ENCODE data around the gene TTC9B.

TTC9B gene

DNA sequence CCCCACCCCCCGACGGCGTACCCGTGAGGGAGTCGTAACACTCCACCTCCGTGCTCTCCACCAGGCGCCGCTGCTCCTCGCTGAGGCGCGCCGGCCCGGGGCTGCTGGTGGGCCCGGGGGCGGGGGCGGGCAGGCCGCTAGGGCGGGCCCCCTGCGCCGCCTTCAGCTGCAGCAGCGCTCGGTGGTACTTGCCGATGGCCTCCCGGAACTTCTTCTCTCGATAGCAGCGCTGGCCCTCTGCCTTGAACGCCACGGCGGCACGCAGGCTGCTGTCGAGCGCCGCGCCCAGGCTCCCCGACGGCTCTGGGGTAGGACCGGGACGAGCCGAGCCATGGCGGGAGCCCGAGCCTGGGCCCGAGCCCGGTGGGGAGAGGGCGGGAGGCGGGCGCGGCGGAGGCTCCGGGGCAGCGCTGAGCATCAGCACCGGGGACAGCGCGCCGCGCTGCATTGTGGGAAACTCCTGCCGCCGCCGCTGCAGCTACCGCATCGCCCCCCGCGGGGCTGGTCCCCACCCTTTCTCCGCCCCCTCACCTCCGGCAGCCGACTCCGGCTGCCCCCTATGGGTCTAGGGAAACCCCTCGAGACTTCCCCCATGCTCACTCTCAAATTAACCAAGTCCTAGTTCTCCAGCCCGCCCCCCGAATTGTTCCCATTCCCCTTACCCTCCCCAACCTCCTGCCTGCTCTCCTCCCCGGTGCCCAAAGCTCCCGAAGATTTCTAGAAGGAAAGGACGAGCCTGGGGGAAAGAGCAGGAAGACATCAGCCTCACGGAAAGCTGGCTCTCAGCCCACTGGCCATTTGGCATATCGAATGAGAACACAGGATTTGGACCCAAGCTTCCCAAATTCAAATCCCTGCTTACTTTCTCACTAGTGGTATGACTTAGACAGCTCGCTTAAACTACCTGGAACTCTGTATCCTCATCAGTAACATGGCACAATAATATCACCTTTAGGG is at the start of gene TTC9B:
Gene TTC9B, minus strand, starts transcription at position 451 of the 957 bp plus-strand sequence. Its CDS starts 3 bp downstream, at position 448.
- DNase-seq: no peak

GRCh38 chr19:40267601-40267997 is 49.4 kb upstream of the TTC9B start:
- DNase-seq: no peak

GRCh38 chr19:40266912-40267600 is 48.9 kb upstream of the TTC9B start:
- DNase-seq: no peak

DNA sequence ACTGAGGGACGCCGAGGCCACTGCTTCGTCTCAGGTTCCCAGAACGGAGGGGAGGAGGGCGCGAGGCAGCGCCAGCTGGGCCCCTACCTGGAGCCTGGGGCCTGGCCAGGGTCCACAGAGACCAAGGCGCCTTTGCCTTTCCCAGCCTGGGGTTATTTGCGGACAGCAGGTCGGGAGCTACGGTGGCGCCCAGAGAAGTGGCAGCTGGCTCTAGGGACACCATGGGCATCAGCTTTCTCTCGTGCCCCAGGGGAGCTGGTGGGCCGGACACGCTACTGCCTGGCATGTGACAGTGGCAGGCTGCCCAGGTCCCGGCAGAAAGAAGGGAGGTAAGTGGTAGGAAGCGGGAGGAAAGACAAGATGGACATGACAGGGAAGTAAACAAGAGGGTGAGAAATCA is 47.9 kb upstream of the TTC9B start:
- DNase-seq: no peak

DNA sequence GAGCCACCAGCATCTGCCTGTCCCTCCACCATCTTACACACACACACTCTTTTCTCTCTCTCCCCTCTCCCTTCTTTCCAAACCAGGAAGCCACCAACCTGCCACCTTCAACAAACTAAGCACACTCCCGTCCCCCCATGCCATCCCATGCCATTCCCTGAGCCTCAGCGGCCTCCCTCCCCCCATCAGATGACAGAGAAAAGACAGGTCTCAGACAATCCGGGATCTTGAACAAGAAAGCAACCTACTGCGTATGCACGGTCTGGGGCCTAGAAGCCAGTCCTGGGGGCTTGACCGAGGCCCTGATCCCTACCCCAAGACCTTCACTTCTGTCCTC is 47.5 kb upstream of the TTC9B start:
- no peak for DNase-seq

- DNase-seq: no peak
Observed at GRCh38 chr19:40265055-40265762, 47.0 kb upstream of the TTC9B start.

- DNase-seq: no peak
Observed at GRCh38 chr19:40264314-40265054, 46.3 kb upstream of the TTC9B start.

DNA sequence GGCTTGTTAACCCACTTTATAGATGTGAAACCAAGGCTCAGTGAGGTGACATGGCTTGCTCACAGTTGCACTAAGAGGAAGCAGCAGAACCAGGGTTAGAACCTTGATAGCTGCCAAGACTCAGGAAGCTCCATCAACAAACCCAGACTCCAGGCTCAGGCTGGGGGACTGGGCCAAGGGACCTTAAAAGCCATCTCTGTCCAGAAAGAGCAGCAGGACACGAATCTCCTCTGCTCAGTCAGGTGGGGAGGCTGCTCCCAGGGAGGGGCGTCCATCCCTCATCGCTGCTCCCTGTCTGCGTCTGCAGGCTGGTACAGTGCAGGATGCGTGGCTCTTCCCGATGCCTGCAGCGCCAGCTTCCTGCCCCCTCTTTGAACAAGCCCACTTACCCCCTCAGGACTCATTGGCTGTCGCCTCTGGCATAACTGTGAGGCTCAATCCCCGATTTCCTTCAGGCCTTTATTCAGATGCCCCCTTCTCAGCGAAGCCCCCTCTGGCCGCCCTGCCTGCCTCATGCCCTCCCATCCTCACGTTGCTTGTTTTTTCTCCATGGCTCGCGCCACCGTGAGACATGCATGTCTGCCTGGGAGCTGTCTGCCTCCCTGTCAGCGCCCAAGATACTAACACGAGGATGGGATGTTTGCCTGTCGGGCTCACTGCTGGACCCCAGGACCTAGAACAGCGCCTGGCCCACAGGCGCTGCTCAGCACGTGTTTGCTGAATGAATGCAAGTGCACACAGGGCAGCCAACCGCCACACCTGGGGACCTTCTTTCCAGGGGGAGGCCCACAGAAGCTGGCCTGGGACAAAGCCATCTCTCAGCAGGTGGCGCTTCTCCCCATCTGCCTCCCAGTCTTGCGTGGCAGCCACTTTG is 45.5 kb upstream of the TTC9B start:
- DNase-seq: no peak

DNA sequence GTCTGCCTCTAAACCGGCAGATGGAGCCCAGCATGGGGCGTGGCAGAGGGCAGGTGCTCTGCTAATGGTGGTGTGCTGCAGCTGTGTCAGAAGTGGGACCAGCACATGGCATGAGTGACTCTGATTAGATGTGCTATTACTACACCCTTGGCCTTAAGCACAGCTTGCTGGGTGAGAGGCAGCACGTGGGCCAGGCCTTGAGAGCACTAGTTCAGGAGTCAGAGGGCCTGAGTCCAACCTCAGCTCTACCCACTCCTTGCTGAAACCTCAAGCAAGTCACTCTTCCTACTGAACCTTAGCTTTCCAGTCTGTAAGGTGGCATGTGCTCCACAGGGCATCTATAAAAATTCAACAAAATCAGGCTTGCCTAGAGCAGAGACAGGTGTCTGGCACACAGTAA is 44.2 kb upstream of the TTC9B start:
- DNase-seq: no peak

- no peak for DNase-seq
Observed at GRCh38 chr19:40261631-40262030, 43.4 kb upstream of the TTC9B start.

DNA sequence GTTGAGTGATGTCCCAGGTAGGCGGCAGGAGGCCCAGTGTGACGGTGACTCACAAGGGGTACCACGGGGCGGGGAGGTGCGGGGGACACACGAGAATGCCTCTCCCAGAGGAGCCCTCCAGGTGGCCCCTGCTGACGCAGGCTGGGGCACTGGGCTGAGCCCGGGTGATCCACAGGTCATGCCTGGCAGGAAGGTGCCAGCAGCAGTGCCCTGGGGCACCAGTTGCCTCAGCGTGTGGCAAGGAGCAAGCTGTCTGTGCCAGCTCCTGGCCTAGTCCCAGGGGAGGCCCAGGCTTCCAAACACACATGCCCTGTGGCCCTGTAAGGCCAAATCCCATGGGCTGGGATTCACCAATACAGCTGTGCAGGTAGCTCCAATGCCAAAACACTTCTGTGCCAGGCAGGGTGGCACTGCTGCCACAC is 38.9 kb upstream of the TTC9B start:
- no peak for DNase-seq

GRCh38 chr19:40256512-40256911 is 38.3 kb upstream of the TTC9B start:
- no peak for DNase-seq

DNA sequence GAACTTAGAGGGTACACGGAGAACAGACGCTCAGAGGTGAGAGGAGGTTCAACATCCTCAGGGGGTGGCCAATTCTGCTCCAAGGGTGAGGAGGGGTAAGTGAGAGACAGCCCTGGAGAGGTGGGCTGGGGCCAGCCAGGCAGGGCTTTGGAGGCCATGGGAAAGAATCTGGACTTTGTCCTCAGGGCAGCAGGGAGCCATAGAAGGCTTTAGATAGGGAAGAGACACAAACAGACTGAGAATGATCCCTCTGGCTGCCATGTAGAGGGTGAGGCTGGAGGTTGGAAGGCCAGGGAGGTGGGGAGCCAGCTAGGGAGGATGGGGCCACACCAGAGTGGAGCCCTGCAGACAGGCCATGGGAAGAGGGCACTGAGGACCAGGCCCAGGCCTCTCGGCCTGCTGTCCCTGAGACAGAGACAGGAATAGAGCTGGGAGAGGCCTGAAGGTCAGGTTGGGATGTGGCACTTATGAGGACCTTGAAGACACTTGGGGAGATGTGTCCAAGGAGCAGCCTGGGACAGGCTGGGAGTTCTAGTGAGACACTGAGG is 37.5 kb upstream of the TTC9B start:
- no peak for DNase-seq

- DNase-seq: no peak
Observed at GRCh38 chr19:40254714-40255418, 36.7 kb upstream of the TTC9B start.

DNA sequence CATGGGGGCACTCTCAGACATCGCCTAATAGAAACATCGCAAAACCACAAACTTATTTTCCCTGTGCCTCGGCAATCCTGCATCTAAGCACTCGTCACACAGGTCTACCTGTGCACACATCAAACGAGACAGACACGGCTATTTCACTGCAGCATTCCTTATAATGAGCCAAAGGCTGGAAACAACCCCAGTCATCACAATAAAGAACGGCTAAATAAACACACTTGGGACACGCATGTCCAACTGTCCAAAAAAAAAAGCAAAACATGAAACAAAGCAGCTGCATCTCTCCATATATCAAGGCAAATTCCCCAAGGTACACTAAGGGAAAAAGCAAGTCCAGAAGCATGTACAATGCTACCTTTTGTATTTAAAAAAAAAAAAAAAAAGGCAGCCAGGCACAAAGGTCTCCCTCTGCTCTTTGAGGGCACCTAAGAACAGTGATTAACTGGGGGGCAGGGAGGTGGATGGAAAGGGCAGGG is 35.5 kb upstream of the TTC9B start:
- no peak for DNase-seq

- no peak for DNase-seq
Observed at GRCh38 chr19:40252395-40252794, 34.2 kb upstream of the TTC9B start.

GRCh38 chr19:40251991-40252390 is 33.8 kb upstream of the TTC9B start:
- no peak for DNase-seq

- DNase-seq: no peak
Observed at GRCh38 chr19:40251244-40251643, 33.1 kb upstream of the TTC9B start.

DNA sequence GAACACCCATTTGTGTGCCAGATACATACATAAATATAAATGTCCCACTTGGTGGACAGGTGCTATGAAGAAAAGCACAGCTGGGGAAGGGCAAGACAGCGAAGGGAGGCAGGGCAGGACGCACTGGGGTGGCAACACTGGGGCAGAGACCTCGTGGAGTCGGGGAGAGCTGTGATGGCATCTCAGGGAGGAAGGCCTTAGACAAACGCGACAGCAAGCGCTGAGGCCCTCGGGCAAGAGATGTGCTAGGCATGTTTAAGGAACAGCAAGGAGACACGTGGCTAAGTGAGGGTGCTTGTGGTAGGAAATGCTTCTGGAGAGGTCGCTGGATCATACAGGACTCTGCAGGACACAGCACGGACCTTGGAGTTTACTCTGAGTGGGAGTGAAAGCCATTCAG is 31.6 kb upstream of the TTC9B start:
- DNase-seq: no peak

DNA sequence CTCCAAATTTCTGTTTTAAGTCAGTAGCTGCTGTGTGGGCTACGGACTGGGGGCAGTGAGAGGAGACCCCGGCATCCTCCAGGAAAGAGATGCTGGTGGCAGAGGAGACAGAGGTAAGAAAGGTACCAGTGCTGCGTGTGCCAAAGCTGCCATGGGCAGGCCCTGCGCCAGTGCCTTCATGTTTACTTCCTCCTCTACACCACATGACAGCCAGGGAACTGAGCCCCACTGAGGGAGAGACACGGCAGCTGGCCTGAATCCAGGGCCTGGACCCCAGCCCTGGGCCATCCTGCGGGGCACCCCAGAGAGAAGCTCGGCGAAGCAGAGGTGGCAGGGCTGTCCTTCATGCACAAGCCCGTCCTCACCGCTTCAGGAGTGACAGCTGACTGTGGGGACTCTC is 31.0 kb upstream of the TTC9B start:
- DNase-seq: no peak

All from NCI-H1694 (cell line).